Superior temporal gyrus (tissue), 1 donor: Measurements from ENCODE around the gene OR9Q2.
"Not testable (repeated sequence)": the region's sequence is repeated elsewhere in the genome, so short reads cannot be mapped to it uniquely, and the experiment has no call there.

Source experiments
- DNase-seq: peaks from one replicate; pipeline ENCODE4 v3.0.0-alpha.2; 2016; ENCODE audit errors: extremely low spot score

The OR9Q2 gene, protein sequence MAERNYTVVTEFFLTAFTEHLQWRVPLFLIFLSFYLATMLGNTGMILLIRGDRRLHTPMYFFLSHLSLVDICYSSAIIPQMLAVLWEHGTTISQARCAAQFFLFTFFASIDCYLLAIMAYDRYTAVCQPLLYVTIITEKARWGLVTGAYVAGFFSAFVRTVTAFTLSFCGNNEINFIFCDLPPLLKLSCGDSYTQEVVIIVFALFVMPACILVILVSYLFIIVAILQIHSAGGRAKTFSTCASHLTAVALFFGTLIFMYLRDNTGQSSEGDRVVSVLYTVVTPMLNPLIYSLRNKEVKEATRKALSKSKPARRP

DNA sequence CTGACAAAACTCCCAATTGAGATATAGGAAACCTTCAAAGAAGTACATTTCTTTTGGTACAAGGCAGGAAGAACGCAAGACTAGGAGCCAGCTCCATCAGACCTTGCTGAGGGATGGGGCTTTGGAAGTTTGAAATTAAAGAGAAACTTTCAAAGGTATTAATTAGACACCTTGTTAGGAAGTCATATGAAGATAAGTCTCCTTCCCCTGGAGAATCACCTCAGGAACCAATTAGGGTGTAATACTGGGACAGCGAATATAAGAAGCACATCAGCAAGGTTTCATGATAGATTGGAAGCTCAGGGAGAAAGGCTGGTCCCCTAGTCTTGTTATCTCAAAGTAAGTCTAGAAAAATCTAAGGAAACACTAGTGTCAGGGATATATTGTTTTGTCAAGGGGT lies at the start of gene OR9Q2:
OR9Q2 (plus strand) TSS at position 301 of the 400 bp plus-strand sequence. CDS start 1,421 bp downstream, outside the sequence.
- DNase-seq, result no peak

GRCh38 chr11:58142761-58143160 lies 46.1 kb upstream of the OR9Q2 start:
- peak; percentile 43 for DNase-seq

DNA sequence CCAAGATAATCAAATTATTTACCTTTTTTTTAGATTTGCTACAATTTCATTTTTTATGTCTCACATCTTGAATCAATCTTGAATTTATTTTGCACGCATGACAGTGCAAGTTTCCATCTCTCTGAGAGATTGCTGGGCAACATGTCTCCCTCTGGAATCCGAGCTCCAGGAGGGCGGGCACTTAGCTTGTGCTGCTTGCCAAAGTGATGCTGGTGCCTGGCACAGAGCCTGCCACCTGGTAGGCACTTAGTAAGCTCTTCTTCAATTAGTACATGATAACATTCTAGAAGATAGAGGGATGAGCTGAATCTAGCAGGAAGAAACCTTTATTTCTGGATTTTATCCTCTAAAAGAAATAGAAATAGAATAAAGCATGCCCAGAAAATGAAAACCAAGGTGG lies 36.1 kb upstream of the OR9Q2 start:
- no peak for DNase-seq

GRCh38 chr11:58164389-58164788 lies 24.5 kb upstream of the OR9Q2 start:
- DNase-seq, result no peak

DNA sequence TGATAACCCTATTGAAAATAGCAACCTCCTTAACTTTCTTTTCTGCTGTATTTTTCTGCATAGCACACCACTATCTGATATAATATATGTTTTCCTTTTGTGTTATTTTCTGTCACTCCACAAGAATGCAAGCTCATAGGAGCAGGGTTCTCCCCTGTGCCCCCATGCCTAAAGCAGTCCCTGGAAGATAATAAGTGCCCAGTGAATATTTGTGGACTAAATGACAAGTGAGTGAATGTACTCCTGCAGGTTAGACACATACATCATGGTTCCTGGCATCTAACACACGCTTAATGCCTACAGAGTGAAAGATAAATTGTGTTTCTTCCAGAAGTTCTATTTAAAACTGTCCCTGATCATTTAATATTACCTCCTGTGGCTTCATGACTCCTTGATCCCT lies 23.9 kb upstream of the OR9Q2 start:
- DNase-seq, result no peak

- no peak for DNase-seq
These were observed 23.3 kb upstream of the OR9Q2 start for GRCh38 chr11:58165504-58166106.

GRCh38 chr11:58177409-58178054 lies 11.3 kb upstream of the OR9Q2 start:
- DNase-seq, result no peak

GRCh38 chr11:58178444-58178843 lies 10.4 kb upstream of the OR9Q2 start:
- DNase-seq, result no peak

- no peak for DNase-seq
These were observed 9.2 kb upstream of the OR9Q2 start for GRCh38 chr11:58179648-58180047.

- no peak for DNase-seq
These were observed 1.9 kb upstream of the OR9Q2 start for GRCh38 chr11:58186938-58187337.

DNA sequence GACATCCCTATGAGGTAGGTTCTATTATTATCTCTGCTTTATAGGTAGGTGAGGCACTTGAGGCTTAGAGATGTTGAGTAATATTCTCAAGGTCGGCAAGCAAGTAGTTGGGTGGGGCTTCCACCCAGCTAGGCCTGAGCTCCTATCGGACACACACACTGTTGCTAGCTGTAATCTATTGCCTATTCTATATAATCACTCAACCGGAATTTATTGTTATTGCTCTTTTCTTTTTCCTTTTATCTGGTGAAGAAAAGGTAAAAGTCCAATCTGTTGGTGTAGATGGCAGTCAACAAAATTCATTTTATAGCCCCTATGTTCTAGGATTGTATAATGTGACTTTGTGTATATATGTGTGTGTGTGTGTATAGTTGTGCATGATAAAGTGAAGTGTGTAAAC lies 3.4 kb downstream of the OR9Q2 start:
- no peak for DNase-seq

DNA sequence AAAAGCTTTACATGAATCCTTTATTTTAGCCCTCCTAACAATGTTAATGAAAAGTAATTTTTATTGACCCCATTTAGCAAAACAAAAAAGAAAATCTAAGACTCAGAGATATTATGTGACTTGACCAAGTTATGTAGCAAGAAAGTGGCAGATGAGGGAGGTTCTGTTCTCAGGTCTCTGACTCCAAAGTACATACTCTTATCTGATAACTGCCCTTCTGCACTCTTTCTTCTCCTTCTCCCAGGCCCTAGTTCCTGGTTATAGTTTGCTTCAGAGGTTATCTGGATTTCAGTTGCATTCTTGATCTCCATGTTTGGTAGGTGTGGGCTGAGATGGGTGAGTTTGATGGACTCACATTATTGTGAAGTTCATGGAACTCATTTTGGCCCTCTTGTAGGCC lies 4.5 kb downstream of the OR9Q2 start:
- no peak for DNase-seq

DNA sequence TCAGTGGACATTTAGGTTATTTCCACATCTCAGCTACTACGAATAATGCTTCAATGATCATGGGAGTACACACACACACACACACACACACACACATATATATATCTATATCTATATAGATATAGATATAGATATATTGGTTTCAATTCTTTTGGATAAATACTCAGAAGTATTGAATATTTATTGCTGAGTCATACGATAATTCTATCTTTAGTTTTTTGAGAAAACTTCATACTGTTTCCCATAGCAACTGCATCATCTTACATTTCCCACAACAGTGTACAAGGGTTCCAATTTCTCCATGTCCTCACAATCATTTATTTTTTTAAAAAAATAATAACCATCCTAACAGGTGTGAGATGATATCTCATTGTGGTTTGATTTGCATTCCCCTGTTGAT lies 7.1 kb downstream of the OR9Q2 start:
- DNase-seq, result no peak

DNA sequence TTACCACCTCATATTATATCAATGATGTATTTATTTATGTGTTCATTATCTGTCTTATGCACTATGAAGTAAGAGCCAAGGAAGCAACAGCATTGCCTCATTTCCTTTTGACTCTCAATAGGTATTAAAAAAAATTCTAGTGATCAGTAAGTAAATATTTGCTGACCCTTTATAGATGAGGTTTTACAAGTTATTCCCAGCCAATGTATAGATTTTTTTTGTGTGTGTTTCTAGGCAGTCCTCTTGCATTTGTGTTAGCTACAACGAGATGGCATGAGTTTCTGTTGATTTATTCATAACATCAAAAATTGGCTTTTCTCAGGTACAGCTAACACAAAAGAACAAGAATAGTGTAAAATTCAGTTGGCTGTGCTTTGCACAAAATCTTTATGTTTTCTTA lies 10.4 kb downstream of the OR9Q2 start:
- DNase-seq, result no peak

GRCh38 chr11:58204042-58204441 lies 15.2 kb downstream of the OR9Q2 start, which contains the start of gene OR1S2:
OR1S2 (minus strand) TSS chr11:58204142; CDS start chr11:58204142, 0 bp downstream.
- DNase-seq, result no peak

DNA sequence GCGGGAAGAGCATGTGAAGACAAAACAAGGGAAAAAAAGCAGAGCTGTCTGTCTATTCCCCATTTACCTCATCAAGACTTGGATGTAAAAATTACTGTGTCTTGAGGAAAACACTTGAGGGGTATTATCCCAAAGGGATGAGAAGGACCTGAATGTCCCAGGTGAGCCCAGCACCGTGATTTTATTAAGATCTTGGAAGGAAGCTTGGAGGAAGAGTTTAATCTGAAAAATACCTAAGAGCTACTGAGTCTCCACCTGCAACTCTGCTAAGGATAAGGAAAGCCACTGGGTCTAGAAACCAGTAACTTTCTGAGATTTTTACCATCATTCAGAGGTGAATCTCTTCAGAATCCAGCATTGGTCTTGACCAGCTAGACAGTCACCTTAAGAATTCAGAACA lies 23.6 kb downstream of the OR9Q2 start, which contains the start of gene OR1S1:
OR1S1 (plus strand) TSS at position 301 of the 400 bp plus-strand sequence.
- not testable (repeated sequence) for DNase-seq

GRCh38 chr11:58216476-58216875 lies 27.6 kb downstream of the OR9Q2 start:
- DNase-seq, result no peak

DNA sequence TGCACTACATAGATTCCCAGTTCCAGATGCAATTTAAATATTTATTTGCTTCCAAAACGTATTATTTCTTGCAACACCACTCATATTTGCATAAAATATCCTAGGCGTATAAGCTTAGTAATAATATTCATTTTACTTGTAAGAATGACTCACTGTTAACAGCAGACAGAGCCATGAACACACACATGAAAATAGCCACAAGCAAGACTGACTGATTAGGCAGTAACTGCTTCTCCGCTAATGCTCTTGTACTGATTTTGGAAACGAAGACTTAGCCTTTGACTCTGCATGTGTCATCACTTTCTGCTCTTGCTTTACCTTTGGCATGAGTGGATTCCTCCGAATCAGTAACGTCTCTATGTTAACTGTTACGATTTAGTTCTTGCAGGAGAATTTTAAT lies 33.9 kb downstream of the OR9Q2 start:
- DNase-seq, result no peak

DNA sequence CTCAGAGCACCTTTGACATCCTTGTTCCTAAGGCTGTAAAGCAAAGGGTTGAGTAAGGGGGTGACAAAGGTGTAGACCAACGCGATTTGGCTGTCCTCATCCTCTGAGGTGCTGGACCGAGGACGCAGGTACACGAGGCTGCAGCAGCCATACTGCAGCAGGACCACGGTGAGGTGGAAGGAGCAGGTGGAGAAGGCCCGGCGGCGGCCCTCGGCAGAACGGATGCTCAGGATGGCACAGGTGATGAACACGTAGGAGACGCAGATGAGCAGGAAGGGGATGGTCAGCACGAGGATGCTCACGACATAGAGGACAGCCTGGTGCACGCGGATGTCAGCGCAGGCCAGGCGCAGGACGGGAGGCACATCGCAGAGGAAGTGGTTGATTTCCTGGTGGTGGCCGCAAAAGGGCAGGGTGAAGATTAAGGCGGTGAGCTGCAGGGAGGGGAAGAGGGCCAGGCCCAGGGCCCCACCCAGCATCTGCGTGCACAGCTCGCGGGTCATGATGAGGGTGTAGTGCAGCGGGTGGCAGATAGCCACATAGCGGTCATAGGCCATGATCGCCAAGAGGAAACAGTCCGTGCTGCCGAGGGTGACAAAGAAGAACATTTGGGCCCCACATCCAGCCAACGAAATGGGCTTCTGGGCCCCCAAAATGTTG lies 39.2 kb downstream of the OR9Q2 start:
- DNase-seq, result no peak
